K562 (cell line): ENCODE data around the gene SNPH. TPM values are rescaled to one million over a fixed set of nuclear protein-coding genes. Genes with fewer than 3 reads are reported as not detected.

Experiments used
- ATAC-seq: fragments of 200-7000 bp; cut with Tn5 transposase; 3 replicates; pipeline ENCODE4 v1.9.1; 2020; ENCODE audit warnings: moderate library complexity
- BruUV-seq: library from RNA; stranded (reverse); fragments of 400-500 nt; replicated peaks from 2 replicates; lab custom pipeline; 2021; lab: Mats Ljungman, UMichigan
- CTCF ChIA-PET: fragments of 300-600 bp; formaldehyde crosslinking; extraction: SDS; loops from one replicate; lab custom pipeline; 2021; ENCODE audit warnings: low intra/inter-chr PET ratio; lab: Yijun Ruan, JAX
- POLR2A ChIA-PET: fragments of 300-600, 350-650 bp; sonication (Branson Sonifier 250); formaldehyde crosslinking; extraction: SDS; loops from one replicate; lab custom pipeline; 2021; ENCODE audit warnings: antibody characterized with exemption, inconsistent platforms; lab: Yijun Ruan, JAX
- DNase-seq, 4 experiments: peaks; one replicate each; pipeline versions ENCODE4 v3.0.0 to v3.0.0-alpha.2; 2011 to 2018; ENCODE audit warnings: low spot score in 3 of 4, mixed read lengths in 3 of 4; ENCODE audit errors: extremely low read depth in 1 of 4
- FAIRE-seq: peaks from 2 replicates; lab custom pipeline; 2011; peaks lifted over from hg19 to GRCh38; lab: Jason Lieb, UNC
- H2AFZ ChIP-seq: 2 replicates; pipeline ENCODE4 v1.6.0; 2011; ENCODE audit warnings: low read depth, low read length, control low read depth, inconsistent platforms
- H3K27ac ChIP-seq: fragments of 200-600 bp; 3 replicates; pipeline ENCODE4 v1.8.0; 2011; ENCODE audit warnings: low read depth, mild to moderate bottlenecking, control low read depth, inconsistent platforms, low read length, moderate library complexity, mixed read lengths; ENCODE audit errors: extremely low read depth
- H3K27me3 ChIP-seq, 2 experiments: fragments of 300-600 bp in 1 of 2; 2 replicates in 1 of 2; 3 replicates in 1 of 2; pipeline versions ENCODE4 v1.6.0 to v1.8.0; 2011; ENCODE audit warnings: inconsistent platforms in 2 of 2, low read length in 2 of 2, mild to moderate bottlenecking in 1 of 2, mixed read lengths in 1 of 2, moderate library complexity in 1 of 2; ENCODE audit not compliant: control insufficient read depth in 2 of 2, insufficient read depth in 2 of 2
- H3K36me3 ChIP-seq: fragments of 300-600 bp; 3 replicates; pipeline ENCODE4 v1.8.0; 2011; ENCODE audit warnings: mild to moderate bottlenecking, low read length, inconsistent platforms; ENCODE audit not compliant: control insufficient read depth, insufficient read depth
- H3K4me1 ChIP-seq, 2 experiments: fragments of 200-600 bp in 1 of 2; replicated peaks in 1 of 2; 2 replicates in 1 of 2; 3 replicates in 1 of 2; pipeline versions ENCODE4 v1.5.1 to v1.8.0; 2011; ENCODE audit warnings: inconsistent platforms in 2 of 2, low read length in 2 of 2, mild to moderate bottlenecking in 1 of 2, mixed read lengths in 1 of 2, moderate library complexity in 1 of 2; ENCODE audit not compliant: control insufficient read depth in 2 of 2, insufficient read depth in 2 of 2
- H3K4me2 ChIP-seq: 2 replicates; pipeline ENCODE4 v1.6.1; 2011; ENCODE audit warnings: low read length, control low read depth, inconsistent platforms, mixed read lengths; ENCODE audit not compliant: insufficient read depth
- H3K4me3 ChIP-seq: fragments of 200-600 bp; sonication (generic), shearing (Covaris generic); 2 replicates; pipeline ENCODE4 v1.5.1; 2016; ENCODE audit warnings: control low read depth, inconsistent platforms
- H3K79me2 ChIP-seq: fragments of 200-600 bp; 3 replicates; pipeline ENCODE4 v1.8.0; 2011; ENCODE audit warnings: low read length, inconsistent platforms; ENCODE audit not compliant: control insufficient read depth, insufficient read depth
- H3K9ac ChIP-seq, 2 experiments: 2 replicates each; pipeline versions ENCODE4 v1.6.0 to v1.6.1; 2011; ENCODE audit warnings: low read depth in 2 of 2, low read length in 2 of 2, control low read depth in 1 of 2, inconsistent platforms in 1 of 2, mild to moderate bottlenecking in 1 of 2, mixed read lengths in 1 of 2; ENCODE audit not compliant: insufficient read depth in 1 of 2
- H3K9me1 ChIP-seq: one replicate; pipeline ENCODE4 v1.6.0; 2011; ENCODE audit warnings: inconsistent platforms, mild to moderate bottlenecking, low read length, moderate library complexity; ENCODE audit not compliant: control insufficient read depth, insufficient read depth
- H3K9me3 ChIP-seq: replicated peaks from 2 replicates; pipeline ENCODE4 v1.5.1; 2011; ENCODE audit warnings: low read depth, low read length, inconsistent platforms; ENCODE audit not compliant: control insufficient read depth, insufficient read depth
- H4K20me1 ChIP-seq: replicated peaks from 2 replicates; pipeline ENCODE4 v1.6.1; 2011; ENCODE audit warnings: low read length, inconsistent platforms, mixed read lengths; ENCODE audit not compliant: control insufficient read depth, insufficient read depth
- CBFA2T2 ChIP-seq: fragments of 450-650 bp; conservative IDR thresholded peaks from 2 replicates; pipeline ENCODE4 v1.6.1; 2017; ENCODE audit warnings: mild to moderate bottlenecking
- CREB1 ChIP-seq, 2 experiments: sonication (generic) in 1 of 2; formaldehyde crosslinking in 1 of 2; IDR thresholded peaks; 2 replicates each; pipeline versions ENCODE4 v1.6.1 to v1.8.0; 2012 to 2022; ENCODE audit warnings: inconsistent platforms in 1 of 2, mild to moderate bottlenecking in 1 of 2, missing genetic modification reagents in 1 of 2, moderate library complexity in 1 of 2
- EWSR1 ChIP-seq: fragments of 450-650 bp; IDR thresholded peaks from 2 replicates; pipeline ENCODE4 v1.6.1; 2018; ENCODE audit warnings: borderline replicate concordance, mild to moderate bottlenecking, low read depth, moderate library complexity; ENCODE audit not compliant: partially characterized antibody
- HNRNPL ChIP-seq: fragments of 200-400 bp; formaldehyde crosslinking; IDR thresholded peaks from 2 replicates; pipeline ENCODE4 v1.6.1; 2017; ENCODE audit warnings: low read depth, mild to moderate bottlenecking, low read length
- NR2C1 ChIP-seq, 2 experiments: fragments of 450-650 bp; IDR thresholded peaks; 2 replicates each; pipeline ENCODE4 v1.6.1; 2017; ENCODE audit warnings: mild to moderate bottlenecking in 2 of 2, antibody characterized with exemption in 1 of 2, inconsistent platforms in 1 of 2, missing compliant biosample characterization in 1 of 2, missing genetic modification characterization in 1 of 2
- TCFL5 ChIP-seq: fragments of 250-450 bp; sonication (Bioruptor Pico); conservative IDR thresholded peaks from 2 replicates; pipeline ENCODE4 v1.6.1; 2021; ENCODE audit warnings: mild to moderate bottlenecking, moderate library complexity, matching md5 sums
- XRCC4 ChIP-seq: IDR thresholded peaks from one replicate; pipeline ENCODE4 v1.6.1; 2011; ENCODE audit not compliant: insufficient read depth, insufficient read length; ENCODE audit errors: extremely low read depth
- ZNF146 ChIP-seq: IDR thresholded peaks from one replicate; pipeline ENCODE4 v1.6.1; 2018; ENCODE audit warnings: missing compliant biosample characterization; ENCODE audit not compliant: unreplicated experiment
- WGBS: fragments of 100-300 bp; shearing (Covaris generic); methylation state at CpG from one replicate; pipeline ENCODE4 v1.1.6; 2016; ENCODE audit warnings: low coverage, mixed read lengths; ENCODE audit not compliant: insufficient coverage; ENCODE audit errors: missing lambda C conversion rate; 5-methylcytosine and 5-hydroxymethylcytosine counted together
- in situ Hi-C: fragments of 300-500 bp; cut with MboI; formaldehyde crosslinking; loops from 4 replicates; pipeline ENCODE4 v1.15.0; 2018; ENCODE audit warnings: inconsistent platforms, mixed read lengths
- intact Hi-C: fragments of 100-400 bp; cut with micrococcal nuclease; formaldehyde crosslinking; loops from 2 replicates; pipeline ENCODE4 v1.14.2; 2022
- polyA plus RNA-seq, 8 experiments: library from polyadenylated mRNA; depleted of rRNA in 4 of 8; stranded (reverse) in 5 of 8; unstranded in 3 of 8; fragments of >200 nt; fragmentation: Nextera tagmentation in 2 of 8; fragmentation: Illumina TruSeq in 1 of 8; extraction: Ambion mirVana in 2 of 8; extraction: Trizol in 1 of 8; gene quantifications; 2 replicates each; pipeline versions ENCODE4 v1.2.1 to v1.2.3, GENCODE V29; 2011 to 2014; ENCODE audit warnings: inconsistent platforms in 1 of 8, missing spikeins in 1 of 8
- total RNA-seq, 7 experiments: library from RNA; depleted of rRNA in 6 of 7; stranded (reverse); fragments of >200 nt in 6 of 7; fragmentation: Illumina TruSeq in 2 of 7; extraction: Trizol in 2 of 7; gene quantifications; 2 replicates each; pipeline versions ENCODE4 v1.2.1 to v1.2.3, GENCODE V29; 2011 to 2021; ENCODE audit warnings: low replicate concordance in 1 of 7
- TF ChIP-seq, protein P1 (sequence below): fragments of 450-650 bp; IDR thresholded peaks from 2 replicates; pipeline ENCODE4 v1.6.1; 2016; ENCODE audit warnings: antibody characterized with exemption
- TF ChIP-seq, protein P2 (sequence below): fragments of 200-800 bp; sonication (Bioruptor generic); IDR thresholded peaks from 2 replicates; pipeline ENCODE4 v1.6.1; 2017; ENCODE audit warnings: missing genetic modification characterization, missing compliant biosample characterization
- TF ChIP-seq, protein P3 (sequence below): IDR thresholded peaks from 2 replicates; pipeline ENCODE4 v1.6.1; 2012; ENCODE audit warnings: low read depth, low read length, improper control_type of control experiment, borderline replicate concordance

The SNPH gene
- total and polyA plus RNA-seq, 9 of the 15 experiments (the other 6 are each of a cell fraction or from before 2014, with no cell fraction given): 0.03 to 4.2 (median 1.4) TPM

- H3K4me2 ChIP-seq: no peak overlapping the region
- 80% methylated on average over 2 of the region's 2 CpGs for WGBS
- no peaks in the 10 kb centered on the region for H3K9me3 ChIP-seq
- intact Hi-C loops: no loop called here
- TF ChIP-seq EWSR1: no peak
- no peak for TF ChIP-seq CREB1 (IDR thresholded peaks at IDR 0.05)
- no peak for TF ChIP-seq CREB1 (CRISPR knock-in tag; IDR thresholded peaks at IDR 0.05)
- no peak for TF ChIP-seq HNRNPL
- TF ChIP-seq, protein P1, sequence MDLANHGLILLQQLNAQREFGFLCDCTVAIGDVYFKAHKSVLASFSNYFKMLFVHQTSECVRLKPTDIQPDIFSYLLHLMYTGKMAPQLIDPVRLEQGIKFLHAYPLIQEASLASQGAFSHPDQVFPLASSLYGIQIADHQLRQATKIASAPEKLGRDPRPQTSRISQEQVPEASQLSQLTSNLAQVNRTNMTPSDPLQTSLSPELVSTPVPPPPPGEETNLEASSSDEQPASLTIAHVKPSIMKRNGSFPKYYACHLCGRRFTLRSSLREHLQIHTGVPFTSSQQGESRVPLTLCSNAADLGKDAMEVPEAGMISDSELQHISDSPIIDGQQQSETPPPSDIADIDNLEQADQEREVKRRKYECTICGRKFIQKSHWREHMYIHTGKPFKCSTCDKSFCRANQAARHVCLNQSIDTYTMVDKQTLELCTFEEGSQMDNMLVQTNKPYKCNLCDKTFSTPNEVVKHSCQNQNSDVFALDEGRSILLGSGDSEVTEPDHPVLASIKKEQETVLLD: no peak
- no peak for TF ChIP-seq XRCC4
- no peak for TF ChIP-seq ZNF146 (CRISPR knock-in tag)
- no peak for TF ChIP-seq TCFL5
- TF ChIP-seq NR2C1 (IDR thresholded peaks at IDR 0.05): no peak
- no peak for TF ChIP-seq NR2C1 (tag; IDR thresholded peaks at IDR 0.05)
- TF ChIP-seq, protein P2, sequence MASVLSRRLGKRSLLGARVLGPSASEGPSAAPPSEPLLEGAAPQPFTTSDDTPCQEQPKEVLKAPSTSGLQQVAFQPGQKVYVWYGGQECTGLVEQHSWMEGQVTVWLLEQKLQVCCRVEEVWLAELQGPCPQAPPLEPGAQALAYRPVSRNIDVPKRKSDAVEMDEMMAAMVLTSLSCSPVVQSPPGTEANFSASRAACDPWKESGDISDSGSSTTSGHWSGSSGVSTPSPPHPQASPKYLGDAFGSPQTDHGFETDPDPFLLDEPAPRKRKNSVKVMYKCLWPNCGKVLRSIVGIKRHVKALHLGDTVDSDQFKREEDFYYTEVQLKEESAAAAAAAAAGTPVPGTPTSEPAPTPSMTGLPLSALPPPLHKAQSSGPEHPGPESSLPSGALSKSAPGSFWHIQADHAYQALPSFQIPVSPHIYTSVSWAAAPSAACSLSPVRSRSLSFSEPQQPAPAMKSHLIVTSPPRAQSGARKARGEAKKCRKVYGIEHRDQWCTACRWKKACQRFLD (CRISPR knock-in tag): no peak
- no peak for TF ChIP-seq CBFA2T2
- TF ChIP-seq, protein P3, sequence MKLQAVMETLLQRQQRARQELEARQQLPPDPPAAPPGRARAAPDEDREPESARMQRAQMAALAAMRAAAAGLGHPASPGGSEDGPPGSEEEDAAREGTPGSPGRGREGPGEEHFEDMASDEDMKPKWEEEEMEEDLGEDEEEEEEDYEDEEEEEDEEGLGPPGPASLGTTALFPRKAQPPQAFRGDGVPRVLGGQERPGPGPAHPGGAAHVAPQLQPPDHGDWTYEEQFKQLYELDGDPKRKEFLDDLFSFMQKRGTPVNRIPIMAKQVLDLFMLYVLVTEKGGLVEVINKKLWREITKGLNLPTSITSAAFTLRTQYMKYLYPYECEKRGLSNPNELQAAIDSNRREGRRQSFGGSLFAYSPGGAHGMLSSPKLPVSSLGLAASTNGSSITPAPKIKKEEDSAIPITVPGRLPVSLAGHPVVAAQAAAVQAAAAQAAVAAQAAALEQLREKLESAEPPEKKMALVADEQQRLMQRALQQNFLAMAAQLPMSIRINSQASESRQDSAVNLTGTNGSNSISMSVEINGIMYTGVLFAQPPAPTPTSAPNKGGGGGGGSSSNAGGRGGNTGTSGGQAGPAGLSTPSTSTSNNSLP: no peak
- no peak overlapping the region for H3K4me3 ChIP-seq
- H3K9me1 ChIP-seq: no peaks in the 10 kb centered on the region
- ATAC-seq: no peak
- BruUV-seq: no TSS peak
- ChIA-PET POLR2A (interaction anchor here (0.9 kb wide), 1 partner anchor 58 kb away, joined by 4 read pairs; no protein-coding TSS in a partner anchor), CTCF (no interaction called here)
- H3K4me1 ChIP-seq: peaks cover 8 to 11% of the 10 kb centered on the region in 2 experiments; a peak in 4 of 5 replicates
- H2AFZ ChIP-seq: no peak overlapping the region
- no peak overlapping the region for H3K9ac ChIP-seq
- H3K79me2 ChIP-seq: peaks cover 18% of the 10 kb centered on the region
- H3K27me3 ChIP-seq: no peaks in the 10 kb centered on the region
- H3K36me3 ChIP-seq: peaks cover 9% of the 10 kb centered on the region; the same call in 2 of the 3 replicates
- in situ Hi-C loops: no loop called here
- H3K27ac ChIP-seq: no peak overlapping the region
- no peak for FAIRE-seq
- H4K20me1 ChIP-seq: peaks cover 5% of the 10 kb centered on the region
- DNase-seq: no peak
Observed at GRCh38 chr20:1332749-1333300, 66.7 kb downstream of the SNPH start.
